Mucosa of rectum (tissue), 2 donors: ENCODE data around the gene ABCB6.

ENCODE experiments used
- H3K27ac ChIP-seq, 2 donors: one replicate each; pipeline ENCODE4 v1.7.0; 2013; ENCODE audit warnings: inconsistent platforms in 2 of 2, low read depth in 2 of 2, low read length in 2 of 2
- H3K27me3 ChIP-seq, 2 donors: one replicate each; pipeline ENCODE4 v1.7.0; 2013; ENCODE audit warnings: low read length in 2 of 2; ENCODE audit not compliant: control insufficient read depth in 2 of 2, insufficient read depth in 2 of 2
- H3K36me3 ChIP-seq, 2 donors: one replicate each; pipeline ENCODE4 v1.7.0; 2013; ENCODE audit warnings: low read length in 2 of 2; ENCODE audit not compliant: control insufficient read depth in 2 of 2, insufficient read depth in 2 of 2
- H3K4me1 ChIP-seq, 2 donors: one replicate each; pipeline ENCODE4 v1.7.0; 2013; ENCODE audit warnings: low read length in 2 of 2, mild to moderate bottlenecking in 1 of 2; ENCODE audit not compliant: control insufficient read depth in 2 of 2, insufficient read depth in 2 of 2
- H3K4me3 ChIP-seq, 2 donors: one replicate each; pipeline ENCODE4 v1.7.0; 2013; ENCODE audit warnings: low read length in 2 of 2
- H3K9ac ChIP-seq, 2 donors: one replicate each; pipeline ENCODE4 v1.7.0; 2013; ENCODE audit warnings: low read length in 2 of 2, low read depth in 1 of 2, mild to moderate bottlenecking in 1 of 2
- H3K9me3 ChIP-seq, 2 donors: one replicate each; pipeline ENCODE4 v1.7.0; 2013; ENCODE audit warnings: low read length in 2 of 2; ENCODE audit not compliant: control insufficient read depth in 2 of 2
- donor health status: healthy.
- donor health status: Normal muscosa, but diverticular disease.

ABCB6 gene

DNA sequence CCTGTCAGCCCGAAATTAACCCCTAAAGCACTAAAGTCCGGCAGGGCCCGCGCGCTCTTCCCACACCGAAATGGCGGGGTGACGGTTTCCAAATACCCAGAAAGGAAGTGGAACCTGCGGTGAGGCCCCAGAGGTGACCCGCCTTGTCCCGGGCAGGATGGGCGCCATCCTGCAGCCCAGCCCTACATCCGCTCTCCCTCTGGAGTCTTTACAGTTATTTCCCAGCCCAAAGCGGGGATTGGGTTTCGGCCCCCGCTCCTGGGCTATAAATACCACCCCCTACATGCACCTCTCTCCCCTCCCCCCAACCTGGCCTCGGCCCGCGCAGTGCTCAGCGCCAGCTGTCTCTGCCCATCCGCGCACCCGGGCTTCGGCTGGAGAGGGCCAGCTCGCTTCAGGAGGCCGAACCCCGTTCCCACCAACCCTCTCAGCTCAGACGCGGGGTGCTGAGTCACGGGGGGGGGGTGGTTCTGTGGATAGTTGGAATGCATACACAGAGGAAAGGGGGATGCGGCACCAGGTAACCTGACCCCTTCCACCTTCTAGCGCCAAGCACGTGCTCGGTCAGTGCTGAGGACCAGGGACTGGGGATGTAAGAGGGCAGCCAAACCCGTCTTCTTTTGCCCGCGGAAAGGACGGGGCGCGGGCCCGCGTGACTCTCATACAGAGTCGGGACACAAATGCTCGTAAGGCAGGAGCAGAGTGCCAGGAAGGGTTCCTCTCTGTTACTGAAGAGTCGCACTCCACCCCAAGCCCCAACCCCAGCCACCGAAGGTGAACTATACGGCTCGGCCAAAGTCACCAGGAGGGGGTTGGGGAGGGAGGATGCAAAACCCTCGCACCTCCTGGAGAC lies 34.4 kb upstream of the ABCB6 start, which contains the start of gene TUBA4B:
TSS of gene TUBA4B (plus strand) at position 344 of the 853 bp plus-strand sequence. CDS start at position 509, 165 bp downstream.
- H3K36me3 ChIP-seq, result peaks cover 11 to 18% of the 10 kb centered on the region in 2 donors
- peak within 1 kb of the TSS; percentile 68 to 89 for H3K4me3 ChIP-seq
- peak within 1 kb of the TSS; percentile 86 to 88 for H3K9ac ChIP-seq
- H3K4me1 ChIP-seq, result peaks cover 49 to 53% of the 10 kb centered on the region in 2 donors
- H3K9me3 ChIP-seq, result no peaks in the 10 kb centered on the region
- peak within 1 kb of the TSS; percentile 67 to 89 for H3K27ac ChIP-seq
- no peaks in the 10 kb centered on the region for H3K27me3 ChIP-seq

DNA sequence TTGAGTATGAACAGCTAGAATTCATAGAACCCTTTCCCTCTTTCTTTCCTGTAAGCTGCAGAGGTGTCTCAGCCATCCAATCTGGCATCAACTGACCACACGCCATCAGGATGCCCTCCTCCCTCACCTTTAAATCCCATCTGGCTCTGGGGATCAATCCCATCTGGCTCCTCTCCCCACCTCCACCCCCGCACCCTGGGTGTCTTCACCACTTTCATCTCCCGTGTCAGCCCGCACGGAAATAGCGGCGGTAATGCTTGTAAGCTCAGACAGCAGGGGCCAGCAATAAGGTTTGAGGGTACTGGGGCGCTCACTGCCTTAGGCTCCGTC lies 33.8 kb upstream of the ABCB6 start:
- Histone ChIP-seq H3K27ac (peak overlapping the region; percentile 65 to 89), H3K9me3 (no peaks in the 10 kb centered on the region), H3K9ac (peak overlapping the region; percentile 86 to 88), H3K36me3 (peaks cover 17 to 22% of the 10 kb centered on the region in 2 donors), H3K4me3 (peak overlapping the region; percentile 68 to 89), H3K4me1 (peaks cover 54 to 59% of the 10 kb centered on the region in 2 donors), H3K27me3 (no peaks in the 10 kb centered on the region)

DNA sequence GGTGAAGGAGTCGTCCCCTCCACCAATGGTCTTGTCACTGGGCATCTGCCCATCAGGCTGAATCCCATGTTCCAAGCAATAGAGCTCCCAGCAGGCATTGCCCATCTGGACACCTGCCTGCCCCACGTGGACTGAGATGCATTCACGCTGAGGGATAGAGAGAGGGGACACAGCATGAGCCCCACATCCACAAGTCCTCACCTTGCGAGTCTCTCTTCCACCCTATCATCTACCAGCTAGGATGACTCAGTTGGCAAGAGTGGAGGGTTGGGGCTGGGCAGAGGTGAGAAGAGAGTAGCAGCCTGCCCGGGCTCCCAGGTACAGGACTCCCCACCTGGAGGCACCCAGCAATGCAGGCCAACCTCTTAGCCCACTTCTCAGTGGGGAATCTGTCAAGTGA lies 33.3 kb upstream of the ABCB6 start:
- peak overlapping the region; percentile 68 to 89 for H3K4me3 ChIP-seq
- H3K36me3 ChIP-seq, result peaks cover 17 to 26% of the 10 kb centered on the region in 2 donors
- no peaks in the 10 kb centered on the region for H3K27me3 ChIP-seq
- H3K4me1 ChIP-seq, result peaks cover 58 to 63% of the 10 kb centered on the region in 2 donors
- no peaks in the 10 kb centered on the region for H3K9me3 ChIP-seq
- peak overlapping the region in 1 of 2 donors; percentile 89 for H3K27ac ChIP-seq
- peak overlapping the region in 1 of 2 donors; percentile 86 for H3K9ac ChIP-seq

DNA sequence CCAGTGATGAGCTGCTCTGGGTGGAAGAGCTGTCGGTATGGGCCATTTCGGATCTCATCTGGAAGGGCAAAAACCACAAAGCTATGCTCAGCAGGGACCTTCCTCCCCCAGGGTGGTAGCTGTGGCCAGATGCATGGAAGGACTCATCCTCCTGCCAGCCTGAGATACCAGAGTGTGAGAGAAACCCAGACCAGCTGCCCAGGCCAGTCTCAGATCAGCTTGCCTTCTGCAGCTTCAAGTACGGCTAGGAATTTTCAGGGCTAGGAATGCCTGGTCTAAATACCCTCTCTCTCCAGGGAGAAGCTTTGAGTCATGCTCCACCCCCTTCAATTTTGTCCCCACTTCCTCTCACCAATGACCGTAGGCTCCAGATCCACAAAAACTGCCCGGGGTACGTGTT lies 32.9 kb upstream of the ABCB6 start:
- peak overlapping the region in 1 of 2 donors; percentile 89 for H3K27ac ChIP-seq
- peak overlapping the region in 1 of 2 donors; percentile 9 for H3K9ac ChIP-seq
- H3K36me3 ChIP-seq, result peaks cover 17 to 30% of the 10 kb centered on the region in 2 donors
- H3K4me1 ChIP-seq, result peaks cover 62 to 66% of the 10 kb centered on the region in 2 donors
- H3K27me3 ChIP-seq, result no peaks in the 10 kb centered on the region
- H3K9me3 ChIP-seq, result no peaks in the 10 kb centered on the region
- H3K4me3 ChIP-seq, result peak overlapping the region in 1 of 2 donors; percentile 89

DNA sequence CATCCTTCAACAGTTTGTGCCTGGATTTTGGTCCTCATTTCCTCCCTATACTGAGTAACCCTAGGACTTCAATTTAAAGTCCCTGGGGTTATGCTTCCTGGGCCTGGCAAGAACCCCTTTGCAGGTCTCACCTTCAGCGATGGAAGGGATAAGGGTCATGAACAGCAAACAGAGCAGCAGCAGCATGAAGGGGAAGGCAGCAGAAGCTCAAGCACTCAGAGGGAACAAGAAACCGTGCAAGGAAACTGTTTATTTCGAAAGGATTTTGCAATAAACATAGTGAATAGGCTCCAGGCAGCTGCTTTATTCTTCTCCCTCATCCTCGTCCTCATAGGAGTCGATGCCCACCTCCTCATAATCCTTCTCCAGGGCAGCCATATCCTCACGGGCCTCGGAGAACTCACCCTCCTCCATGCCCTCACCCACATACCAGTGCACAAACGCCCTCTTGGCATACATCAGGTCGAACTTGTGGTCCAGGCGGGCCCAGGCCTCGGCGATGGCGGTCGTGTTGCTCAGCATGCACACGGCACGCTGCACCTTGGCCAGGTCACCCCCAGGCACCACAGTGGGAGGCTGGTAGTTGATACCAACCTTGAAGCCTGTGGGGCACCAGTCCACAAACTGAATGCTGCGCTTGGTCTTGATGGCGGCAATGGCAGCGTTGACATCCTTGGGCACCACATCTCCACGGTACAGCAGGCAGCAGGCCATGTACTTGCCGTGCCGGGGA lies 31.5 kb upstream of the ABCB6 start:
- Histone ChIP-seq H3K4me3 (peak overlapping the region; percentile 19 to 64), H3K4me1 (peaks cover 75 to 77% of the 10 kb centered on the region in 2 donors), H3K9ac (peak overlapping the region; percentile 77 to 78), H3K27ac (peak overlapping the region; percentile 98), H3K9me3 (no peaks in the 10 kb centered on the region), H3K27me3 (no peaks in the 10 kb centered on the region), H3K36me3 (peaks cover 17 to 32% of the 10 kb centered on the region in 2 donors)

DNA sequence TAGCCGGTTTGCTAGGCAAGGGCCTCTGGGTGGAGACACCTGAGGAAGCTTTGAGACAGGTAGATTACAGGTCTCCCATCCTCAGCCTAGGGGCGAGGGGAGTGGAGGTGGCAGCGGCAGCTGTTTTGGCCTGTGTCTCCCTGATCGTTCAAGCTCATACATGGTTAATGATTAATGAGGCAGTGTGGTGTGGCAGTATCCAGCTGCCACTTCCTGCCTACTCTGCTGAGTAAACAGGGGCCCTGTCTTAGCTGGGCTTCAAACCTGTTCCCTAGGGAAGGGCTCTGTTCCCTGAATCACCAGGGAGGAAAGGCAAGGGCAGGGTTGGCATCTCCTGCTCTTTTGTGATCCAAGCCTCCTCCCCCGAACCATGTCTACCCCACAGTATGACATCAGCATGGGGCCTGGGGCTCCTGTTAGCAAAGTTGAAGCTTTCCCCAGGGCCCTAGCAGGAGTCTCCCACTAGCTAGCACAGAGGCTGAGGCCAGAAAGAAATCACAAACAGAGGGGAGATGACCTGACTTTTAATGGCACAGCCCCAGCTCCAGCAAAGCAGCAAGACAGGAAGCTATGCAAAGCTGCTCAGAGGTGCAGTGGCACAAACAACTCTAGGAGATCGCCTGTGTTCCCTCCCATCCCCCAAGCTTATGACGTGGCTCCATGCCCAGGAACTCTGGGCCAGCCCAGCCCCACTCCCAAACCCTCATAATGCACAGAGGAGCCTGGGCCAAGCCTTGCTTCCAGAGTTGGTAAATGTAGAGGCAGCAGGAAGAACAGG lies 30.6 kb upstream of the ABCB6 start:
- Histone ChIP-seq H3K4me3 (peak overlapping the region; percentile 52 to 64), H3K27ac (peak overlapping the region; percentile 98), H3K9ac (peak overlapping the region; percentile 78 to 79), H3K9me3 (no peaks in the 10 kb centered on the region), H3K36me3 (peaks cover 17 to 32% of the 10 kb centered on the region in 2 donors), H3K27me3 (no peaks in the 10 kb centered on the region), H3K4me1 (peaks cover 76 to 81% of the 10 kb centered on the region in 2 donors)

DNA sequence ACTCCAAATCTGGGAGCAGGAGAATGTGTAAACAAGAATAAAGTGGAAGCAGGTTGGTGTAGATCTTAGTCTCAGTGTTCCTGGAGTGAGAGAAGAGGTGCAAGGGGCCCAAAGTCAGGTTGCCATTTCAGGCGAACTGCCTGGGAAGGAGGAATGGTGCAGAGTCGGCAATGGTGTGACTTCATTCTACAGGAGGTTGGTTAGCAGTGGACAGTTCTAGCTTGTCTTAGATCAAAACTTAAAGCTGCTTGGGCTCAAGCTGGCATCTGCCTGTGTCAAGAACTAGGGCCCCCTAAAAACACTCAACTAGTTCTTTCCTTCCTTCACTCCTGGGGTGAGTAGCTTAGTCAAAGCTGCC lies 30.1 kb upstream of the ABCB6 start:
- Histone ChIP-seq H3K9me3 (no peaks in the 10 kb centered on the region), H3K9ac (peak overlapping the region; percentile 78 to 79), H3K27ac (peak overlapping the region; percentile 98), H3K27me3 (no peaks in the 10 kb centered on the region), H3K4me3 (peak overlapping the region; percentile 52 to 64), H3K36me3 (peaks cover 17 to 32% of the 10 kb centered on the region in 2 donors), H3K4me1 (peaks cover 74 to 81% of the 10 kb centered on the region in 2 donors)

DNA sequence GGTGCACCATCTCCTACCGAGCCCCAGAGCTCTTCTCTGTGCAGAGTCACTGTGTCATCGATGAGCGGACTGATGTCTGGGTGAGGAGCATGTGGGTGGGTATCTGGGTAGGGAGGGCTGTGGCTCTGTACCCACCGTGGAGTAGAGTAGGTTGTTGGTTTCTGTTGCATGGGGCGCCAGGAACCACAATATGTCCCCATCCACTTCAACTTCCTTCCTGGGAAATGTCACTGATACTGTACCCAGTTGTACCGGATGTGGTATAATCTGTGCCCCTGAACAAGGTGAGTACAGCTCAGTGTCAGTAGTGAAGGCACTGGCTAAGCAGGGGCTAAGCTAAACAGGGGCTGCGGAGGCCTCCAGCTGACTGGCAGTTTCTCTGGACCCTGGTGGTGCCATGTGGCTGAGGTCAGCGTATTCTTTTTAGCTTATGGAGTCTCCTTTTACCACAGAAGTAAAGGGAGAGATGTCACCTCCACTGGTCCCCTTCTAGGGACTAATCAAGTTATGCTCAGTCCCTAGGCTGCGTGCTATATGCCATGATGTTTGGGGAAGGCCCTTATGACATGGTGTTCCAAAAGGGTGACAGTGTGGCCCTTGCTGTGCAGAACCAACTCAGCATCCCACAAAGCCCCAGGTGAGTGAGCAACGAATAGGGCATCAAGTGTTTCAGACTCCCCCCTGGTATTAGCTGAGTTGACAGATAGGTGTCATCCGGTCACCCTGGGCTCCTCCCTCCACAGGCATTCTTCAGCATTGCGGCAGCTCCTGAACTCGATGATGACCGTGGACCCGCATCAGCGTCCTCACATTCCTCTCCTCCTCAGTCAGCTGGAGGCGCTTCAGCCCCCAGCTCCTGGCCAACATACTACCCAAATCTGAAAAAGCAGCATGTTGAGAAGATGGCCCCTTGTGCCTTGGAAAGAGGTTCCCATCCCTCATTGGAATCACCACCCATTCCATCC lies 29.2 kb upstream of the ABCB6 start:
- Histone ChIP-seq H3K4me1 (peaks cover 76 to 78% of the 10 kb centered on the region in 2 donors), H3K9ac (peak overlapping the region in 1 of 2 donors; percentile 28), H3K27me3 (no peaks in the 10 kb centered on the region), H3K27ac (peak overlapping the region; percentile 98), H3K4me3 (peak overlapping the region; percentile 14 to 64), H3K9me3 (no peaks in the 10 kb centered on the region), H3K36me3 (peaks cover 17 to 32% of the 10 kb centered on the region in 2 donors)

DNA sequence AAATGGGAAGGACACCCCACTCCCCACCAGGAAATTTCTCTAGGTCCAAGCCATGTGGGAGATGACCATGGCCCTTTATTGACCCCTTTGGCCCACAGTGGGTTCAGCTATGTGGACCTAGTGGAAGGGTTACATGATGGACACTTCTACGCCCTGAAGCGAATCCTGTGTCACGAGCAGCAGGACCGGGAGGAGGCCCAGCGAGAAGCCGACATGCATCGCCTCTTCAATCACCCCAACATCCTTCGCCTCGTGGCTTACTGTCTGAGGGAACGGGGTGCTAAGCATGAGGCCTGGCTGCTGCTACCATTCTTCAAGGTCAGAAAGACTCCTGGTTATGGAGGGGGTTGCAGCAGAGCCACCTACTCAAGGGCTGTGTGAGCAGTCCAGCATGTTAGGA lies 27.8 kb upstream of the ABCB6 start:
- Histone ChIP-seq H3K27me3 (no peaks in the 10 kb centered on the region), H3K9me3 (no peaks in the 10 kb centered on the region), H3K27ac (peak overlapping the region in 1 of 2 donors; percentile 98), H3K4me1 (peaks cover 62 to 68% of the 10 kb centered on the region in 2 donors), H3K36me3 (peaks cover 17 to 31% of the 10 kb centered on the region in 2 donors), H3K4me3 (peak overlapping the region in 1 of 2 donors; percentile 88), H3K9ac (peak overlapping the region in 1 of 2 donors; percentile 97)
